Measurements from ENCODE around the gene UFM1.

The UFM1 gene

GRCh38 chr13:38398711-38399493, 49.3 kb downstream of the UFM1 start:
- H3K36me3 ChIP-seq (ENCODE audit: insufficient read depth, insufficient read length, low read length), result no peaks in the 10 kb centered on the region
- H3K27me3 ChIP-seq (ENCODE audit: insufficient read depth, insufficient read length), result no peaks in the 10 kb centered on the region
- no peak for DNase-seq (ENCODE audit: low read depth, low spot score)
- H3K9me3 ChIP-seq (ENCODE audit: insufficient read depth, low read length), result no peaks in the 10 kb centered on the region
- no peaks in the 10 kb centered on the region for H3K4me1 ChIP-seq (ENCODE audit: insufficient read depth, insufficient read length)
- H3K9ac ChIP-seq (ENCODE audit: insufficient read length, low read depth), result no peak overlapping the region
- TF ChIP-seq ZNF274 (IDR thresholded peaks at IDR 0.05; ENCODE audit: low read depth, low read length) (no peak), YY1 (IDR thresholded peaks at IDR 0.05; ENCODE audit: insufficient read depth, insufficient read length) (no peak), SUZ12 (IDR thresholded peaks at IDR 0.05; ENCODE audit: extremely low read depth, insufficient read depth, insufficient read length) (no peak)
- H3K4me3 ChIP-seq (ENCODE audit: insufficient read length, low read depth), result no peak overlapping the region

- Histone ChIP-seq H3K9ac (ENCODE audit: insufficient read length, low read depth) (no peak overlapping the region), H3K4me3 (ENCODE audit: insufficient read length, low read depth) (no peak overlapping the region), H3K4me1 (ENCODE audit: insufficient read depth, insufficient read length) (no peaks in the 10 kb centered on the region), H3K27me3 (ENCODE audit: insufficient read depth, insufficient read length) (no peaks in the 10 kb centered on the region), H3K36me3 (ENCODE audit: insufficient read depth, insufficient read length, low read length) (no peaks in the 10 kb centered on the region), H3K9me3 (ENCODE audit: insufficient read depth, low read length) (no peaks in the 10 kb centered on the region)
- TF ChIP-seq SUZ12 (IDR thresholded peaks at IDR 0.05; ENCODE audit: extremely low read depth, insufficient read depth, insufficient read length) (no peak), ZNF274 (IDR thresholded peaks at IDR 0.05; ENCODE audit: low read depth, low read length) (no peak), YY1 (IDR thresholded peaks at IDR 0.05; ENCODE audit: insufficient read depth, insufficient read length) (no peak)
- DNase-seq (ENCODE audit: low read depth, low spot score), result no peak
Measured at GRCh38 chr13:38399535-38399934, 49.9 kb downstream of the UFM1 start.

GRCh38 chr13:38401276-38401675, 51.6 kb downstream of the UFM1 start:
- DNase-seq (ENCODE audit: low read depth, low spot score), result no peak
- TF ChIP-seq ZNF274 (IDR thresholded peaks at IDR 0.05; ENCODE audit: low read depth, low read length) (no peak), YY1 (IDR thresholded peaks at IDR 0.05; ENCODE audit: insufficient read depth, insufficient read length) (no peak), SUZ12 (IDR thresholded peaks at IDR 0.05; ENCODE audit: extremely low read depth, insufficient read depth, insufficient read length) (no peak)
- Histone ChIP-seq H3K4me1 (ENCODE audit: insufficient read depth, insufficient read length) (no peaks in the 10 kb centered on the region), H3K36me3 (ENCODE audit: insufficient read depth, insufficient read length, low read length) (no peaks in the 10 kb centered on the region), H3K27me3 (ENCODE audit: insufficient read depth, insufficient read length) (no peaks in the 10 kb centered on the region), H3K9ac (ENCODE audit: insufficient read length, low read depth) (no peak overlapping the region), H3K4me3 (ENCODE audit: insufficient read length, low read depth) (no peak overlapping the region), H3K9me3 (ENCODE audit: insufficient read depth, low read length) (no peaks in the 10 kb centered on the region)

- H3K4me3 ChIP-seq (ENCODE audit: insufficient read length, low read depth), result no peak overlapping the region
- H3K36me3 ChIP-seq (ENCODE audit: insufficient read depth, insufficient read length, low read length), result no peaks in the 10 kb centered on the region
- TF ChIP-seq ZNF274 (IDR thresholded peaks at IDR 0.05; ENCODE audit: low read depth, low read length) (no peak), YY1 (IDR thresholded peaks at IDR 0.05; ENCODE audit: insufficient read depth, insufficient read length) (no peak), SUZ12 (IDR thresholded peaks at IDR 0.05; ENCODE audit: extremely low read depth, insufficient read depth, insufficient read length) (no peak)
- H3K9me3 ChIP-seq (ENCODE audit: insufficient read depth, low read length), result no peaks in the 10 kb centered on the region
- H3K27me3 ChIP-seq (ENCODE audit: insufficient read depth, insufficient read length), result no peaks in the 10 kb centered on the region
- H3K9ac ChIP-seq (ENCODE audit: insufficient read length, low read depth), result no peak overlapping the region
- no peaks in the 10 kb centered on the region for H3K4me1 ChIP-seq (ENCODE audit: insufficient read depth, insufficient read length)
- DNase-seq (ENCODE audit: low read depth, low spot score), result no peak
Measured at GRCh38 chr13:38405216-38405615, 55.6 kb downstream of the UFM1 start.

- TF ChIP-seq ZNF274 (IDR thresholded peaks at IDR 0.05; ENCODE audit: low read depth, low read length), result no peak
- no peak for TF ChIP-seq YY1 (IDR thresholded peaks at IDR 0.05; ENCODE audit: insufficient read depth, insufficient read length)
- no peak for TF ChIP-seq SUZ12 (IDR thresholded peaks at IDR 0.05; ENCODE audit: extremely low read depth, insufficient read depth, insufficient read length)
- no peaks in the 10 kb centered on the region for H3K36me3 ChIP-seq (ENCODE audit: insufficient read depth, insufficient read length, low read length)
- H3K4me3 ChIP-seq (ENCODE audit: insufficient read length, low read depth), result no peak overlapping the region
- H3K9me3 ChIP-seq (ENCODE audit: insufficient read depth, low read length), result no peaks in the 10 kb centered on the region
- H3K9ac ChIP-seq (ENCODE audit: insufficient read length, low read depth), result no peak overlapping the region
- no peaks in the 10 kb centered on the region for H3K27me3 ChIP-seq (ENCODE audit: insufficient read depth, insufficient read length)
- no peak for DNase-seq (ENCODE audit: low read depth, low spot score)
- no peaks in the 10 kb centered on the region for H3K4me1 ChIP-seq (ENCODE audit: insufficient read depth, insufficient read length)
Measured at GRCh38 chr13:38409771-38410170, 60.1 kb downstream of the UFM1 start.

GRCh38 chr13:38412266-38412665, 62.6 kb downstream of the UFM1 start:
- H3K9ac ChIP-seq (ENCODE audit: insufficient read length, low read depth), result no peak overlapping the region
- H3K27me3 ChIP-seq (ENCODE audit: insufficient read depth, insufficient read length), result no peaks in the 10 kb centered on the region
- no peaks in the 10 kb centered on the region for H3K9me3 ChIP-seq (ENCODE audit: insufficient read depth, low read length)
- H3K4me1 ChIP-seq (ENCODE audit: insufficient read depth, insufficient read length), result no peaks in the 10 kb centered on the region
- TF ChIP-seq SUZ12 (IDR thresholded peaks at IDR 0.05; ENCODE audit: extremely low read depth, insufficient read depth, insufficient read length), result no peak
- TF ChIP-seq YY1 (IDR thresholded peaks at IDR 0.05; ENCODE audit: insufficient read depth, insufficient read length), result no peak
- no peak for TF ChIP-seq ZNF274 (IDR thresholded peaks at IDR 0.05; ENCODE audit: low read depth, low read length)
- no peak for DNase-seq (ENCODE audit: low read depth, low spot score)
- H3K36me3 ChIP-seq (ENCODE audit: insufficient read depth, insufficient read length, low read length), result no peaks in the 10 kb centered on the region
- no peak overlapping the region for H3K4me3 ChIP-seq (ENCODE audit: insufficient read length, low read depth)

Data from NT2/D1 (cell line).